Brain microvascular endothelial cell (primary cell): ENCODE data around the gene ARHGEF17.

Experiments
- DNase-seq: peaks from one replicate; pipeline ENCODE4 v3.0.0-alpha.2; 2020
- H3K27ac ChIP-seq: fragments of 250-450 bp; sonication (Bioruptor Pico); 2 replicates; pipeline ENCODE4 v1.5.1; 2020; ENCODE audit warnings: mild to moderate bottlenecking, moderate library complexity
- H3K27me3 ChIP-seq: fragments of 250-450 bp; sonication (Bioruptor Pico); replicated peaks from 2 replicates; pipeline ENCODE4 v1.5.1; 2020; ENCODE audit warnings: mild to moderate bottlenecking
- H3K36me3 ChIP-seq: fragments of 250-450 bp; sonication (Bioruptor Pico); replicated peaks from 2 replicates; pipeline ENCODE4 v1.5.1; 2020; ENCODE audit warnings: mild to moderate bottlenecking
- H3K4me3 ChIP-seq: 2 replicates; pipeline ENCODE4 v1.5.1; 2011; ENCODE audit warnings: low read depth, mild to moderate bottlenecking, control low read depth, low read length, moderate library complexity
- in situ Hi-C: cut with HindIII; loops from 2 replicates; pipeline ENCODE4 v1.10.0; 2017; ENCODE audit warnings: low sequenced_read_pairs, low pct_ligation_motif_present
- TF ChIP-seq, protein P1 (sequence below): IDR thresholded peaks from 2 replicates; pipeline ENCODE4 v1.5.1; 2011; ENCODE audit warnings: low read depth, mild to moderate bottlenecking, moderate library complexity, low read length, control low read depth, inconsistent platforms; ENCODE audit errors: missing control alignments

Gene ARHGEF17

GRCh38 chr11:73345481-73346160 lies 37.5 kb downstream of the ARHGEF17 start:
- DNase-seq = no peak
- no peak overlapping the region for H3K4me3 ChIP-seq
- in situ Hi-C loops = no loop called here
- H3K27ac ChIP-seq = no peak overlapping the region
- TF ChIP-seq, protein P1, sequence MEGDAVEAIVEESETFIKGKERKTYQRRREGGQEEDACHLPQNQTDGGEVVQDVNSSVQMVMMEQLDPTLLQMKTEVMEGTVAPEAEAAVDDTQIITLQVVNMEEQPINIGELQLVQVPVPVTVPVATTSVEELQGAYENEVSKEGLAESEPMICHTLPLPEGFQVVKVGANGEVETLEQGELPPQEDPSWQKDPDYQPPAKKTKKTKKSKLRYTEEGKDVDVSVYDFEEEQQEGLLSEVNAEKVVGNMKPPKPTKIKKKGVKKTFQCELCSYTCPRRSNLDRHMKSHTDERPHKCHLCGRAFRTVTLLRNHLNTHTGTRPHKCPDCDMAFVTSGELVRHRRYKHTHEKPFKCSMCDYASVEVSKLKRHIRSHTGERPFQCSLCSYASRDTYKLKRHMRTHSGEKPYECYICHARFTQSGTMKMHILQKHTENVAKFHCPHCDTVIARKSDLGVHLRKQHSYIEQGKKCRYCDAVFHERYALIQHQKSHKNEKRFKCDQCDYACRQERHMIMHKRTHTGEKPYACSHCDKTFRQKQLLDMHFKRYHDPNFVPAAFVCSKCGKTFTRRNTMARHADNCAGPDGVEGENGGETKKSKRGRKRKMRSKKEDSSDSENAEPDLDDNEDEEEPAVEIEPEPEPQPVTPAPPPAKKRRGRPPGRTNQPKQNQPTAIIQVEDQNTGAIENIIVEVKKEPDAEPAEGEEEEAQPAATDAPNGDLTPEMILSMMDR = no peak
- H3K36me3 ChIP-seq = peaks cover 9% of the 10 kb centered on the region
- H3K27me3 ChIP-seq = no peaks in the 10 kb centered on the region

GRCh38 chr11:73346186-73346935 lies 38.3 kb downstream of the ARHGEF17 start:
- H3K36me3 ChIP-seq = peaks cover 9% of the 10 kb centered on the region
- DNase-seq = no peak
- TF ChIP-seq, protein P1 = no peak
- no peak overlapping the region for H3K4me3 ChIP-seq
- in situ Hi-C loops = no loop called here
- H3K27me3 ChIP-seq = no peaks in the 10 kb centered on the region
- H3K27ac ChIP-seq = no peak overlapping the region

DNA sequence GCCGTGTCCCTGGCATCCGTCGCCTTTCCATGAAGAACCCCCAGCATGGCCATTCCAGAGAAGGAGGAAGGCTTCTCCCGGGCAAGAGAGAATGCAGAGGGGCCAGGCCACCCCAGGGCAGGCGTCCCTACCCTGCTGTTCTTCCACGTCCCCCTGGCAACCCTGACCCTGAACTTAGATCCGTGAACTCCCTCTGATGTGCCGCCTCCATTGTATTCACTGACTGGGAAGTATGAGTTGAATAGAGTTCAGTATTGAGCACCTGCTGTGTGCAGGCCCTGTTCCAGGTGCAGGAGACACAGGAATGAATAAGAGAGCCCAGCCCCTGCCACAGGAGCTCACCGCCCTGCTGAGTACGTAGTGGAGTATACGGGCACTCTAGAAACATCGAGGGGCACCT lies 39.0 kb downstream of the ARHGEF17 start:
- no peak for DNase-seq
- in situ Hi-C loops = no loop called here
- no peaks in the 10 kb centered on the region for H3K27me3 ChIP-seq
- H3K36me3 ChIP-seq = peaks cover 9% of the 10 kb centered on the region
- no peak overlapping the region for H3K27ac ChIP-seq
- TF ChIP-seq, protein P1 = no peak
- H3K4me3 ChIP-seq = no peak overlapping the region

GRCh38 chr11:73348838-73349237 lies 40.8 kb downstream of the ARHGEF17 start:
- in situ Hi-C loops = no loop called here
- no peak overlapping the region for H3K27ac ChIP-seq
- H3K27me3 ChIP-seq = no peaks in the 10 kb centered on the region
- TF ChIP-seq, protein P1 = no peak
- no peak overlapping the region for H3K4me3 ChIP-seq
- H3K36me3 ChIP-seq = peaks cover 13% of the 10 kb centered on the region
- no peak for DNase-seq

DNA sequence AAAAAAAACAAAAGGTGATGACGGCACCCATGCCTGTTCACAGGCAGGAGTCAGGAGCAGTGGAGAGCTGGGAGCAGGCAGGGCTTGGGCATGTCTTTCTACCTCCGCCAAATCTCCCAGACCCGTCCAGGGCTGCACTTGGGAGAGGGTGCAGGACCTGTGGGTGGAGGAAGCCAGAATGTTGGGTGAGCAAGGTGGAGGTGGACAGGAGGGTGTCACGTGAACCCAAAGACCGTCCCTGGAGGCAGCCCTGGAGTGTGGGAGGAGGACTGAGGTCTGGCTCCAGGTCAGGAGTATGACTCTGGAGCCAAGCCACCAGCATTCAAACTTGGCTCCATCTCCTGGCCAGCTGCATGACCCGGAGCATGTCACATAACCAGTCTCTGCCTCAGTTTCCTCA lies 41.6 kb downstream of the ARHGEF17 start:
- TF ChIP-seq, protein P1 = no peak
- in situ Hi-C loops = no loop called here
- H3K36me3 ChIP-seq = peaks cover 13% of the 10 kb centered on the region
- no peak for DNase-seq
- no peak overlapping the region for H3K4me3 ChIP-seq
- no peak overlapping the region for H3K27ac ChIP-seq
- no peaks in the 10 kb centered on the region for H3K27me3 ChIP-seq
